ENCODE measurements around the gene SCUBE3.

DNA sequence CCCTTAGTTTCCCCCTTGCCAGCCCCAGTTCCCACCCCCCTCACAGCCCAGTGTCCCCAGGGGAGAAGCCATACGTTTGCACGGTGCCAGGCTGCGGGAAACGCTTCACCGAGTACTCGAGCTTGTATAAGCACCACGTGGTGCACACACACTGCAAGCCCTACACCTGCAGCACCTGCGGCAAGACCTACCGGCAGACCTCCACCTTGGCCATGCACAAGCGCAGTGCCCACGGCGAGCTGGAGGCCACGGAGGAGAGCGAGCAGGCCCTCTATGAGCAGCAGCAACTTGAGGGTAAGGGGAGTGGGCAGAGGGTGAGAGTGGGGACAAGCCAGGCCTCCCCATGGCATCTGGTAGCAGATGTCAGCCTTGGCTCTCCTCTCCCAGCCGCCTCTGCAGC, 78.7 kb downstream of the SCUBE3 start:
- TF ChIP-seq GATA2 (IDR thresholded peaks at IDR 0.05; ENCODE audit: low read depth, low read length) (no peak), GATA3 (IDR thresholded peaks at IDR 0.05; ENCODE audit: low read depth, low read length) (no peak)
